Liver (tissue), 9 donors: ENCODE results near the gene ENTPD6. TPM values are rescaled to one million over a fixed set of nuclear protein-coding genes. Genes with fewer than 3 reads are reported as not detected.

ENCODE experiments used
- DNase-seq: peaks from one replicate; pipeline ENCODE4 v3.0.0-alpha.2; 2017; ENCODE audit warnings: low spot score
- H3K27ac ChIP-seq, 2 donors: one replicate each; pipeline ENCODE4 v1.7.0; 2013; ENCODE audit warnings: inconsistent platforms in 2 of 2, low read length in 2 of 2, control low read depth in 1 of 2, low read depth in 1 of 2, mild to moderate bottlenecking in 1 of 2
- H3K27me3 ChIP-seq, 4 donors: one replicate each; pipeline versions ENCODE4 v1.6.1 to v1.7.0; 2013; ENCODE audit warnings: low read length in 3 of 4, inconsistent platforms in 1 of 4, mild to moderate bottlenecking in 1 of 4, moderate library complexity in 1 of 4; ENCODE audit not compliant: control insufficient read depth in 4 of 4, insufficient read depth in 4 of 4
- H3K36me3 ChIP-seq, 4 donors: one replicate each; pipeline versions ENCODE4 v1.6.1 to v1.7.0; 2013; ENCODE audit warnings: low read length in 3 of 4, mild to moderate bottlenecking in 3 of 4, low read depth in 1 of 4, moderate library complexity in 1 of 4; ENCODE audit not compliant: control insufficient read depth in 4 of 4, insufficient read depth in 3 of 4
- H3K4me1 ChIP-seq, 4 donors: one replicate each; pipeline versions ENCODE4 v1.6.1 to v1.7.0; 2013; ENCODE audit warnings: low read length in 3 of 4, mild to moderate bottlenecking in 3 of 4, moderate library complexity in 1 of 4; ENCODE audit not compliant: control insufficient read depth in 4 of 4, insufficient read depth in 4 of 4
- H3K4me3 ChIP-seq, 3 donors: one replicate each; pipeline versions ENCODE4 v1.6.1 to v1.7.0; 2013; ENCODE audit warnings: low read length in 3 of 3, control low read depth in 1 of 3, low read depth in 1 of 3, mild to moderate bottlenecking in 1 of 3
- H3K9ac ChIP-seq, 2 donors: one replicate each; pipeline ENCODE4 v1.7.0; 2013; ENCODE audit warnings: low read length in 2 of 2, mild to moderate bottlenecking in 2 of 2, moderate library complexity in 2 of 2, control low read depth in 1 of 2, low read depth in 1 of 2
- H3K9me3 ChIP-seq, 4 donors: one replicate each; pipeline versions ENCODE4 v1.6.1 to v1.7.0; 2013; ENCODE audit warnings: low read length in 3 of 4; ENCODE audit not compliant: control insufficient read depth in 4 of 4
- ATF3 ChIP-seq: IDR thresholded peaks from 2 replicates; pipeline ENCODE4 v1.6.1; 2016; ENCODE audit warnings: antibody characterized with exemption
- CTCF ChIP-seq: fragments of 150-350 bp; IDR thresholded peaks from 2 replicates; pipeline ENCODE4 v1.5.1; 2017; ENCODE audit warnings: improper control_type of control experiment, low read depth, low read length; ENCODE audit not compliant: missing input control
- EGR1 ChIP-seq, 2 donors: IDR thresholded peaks; 2 replicates each; pipeline ENCODE4 v1.6.1; 2016 to 2018; ENCODE audit warnings: antibody characterized with exemption in 2 of 2, low read depth in 2 of 2
- FOXA1 ChIP-seq: IDR thresholded peaks from 2 replicates; pipeline ENCODE4 v1.6.1; 2016; ENCODE audit warnings: antibody characterized with exemption
- FOXA2 ChIP-seq: IDR thresholded peaks from 2 replicates; pipeline ENCODE4 v1.6.1; 2016; ENCODE audit warnings: antibody characterized with exemption
- GABPA ChIP-seq, 2 donors: IDR thresholded peaks in 1 of 2; conservative IDR thresholded peaks in 1 of 2; 2 replicates each; pipeline ENCODE4 v1.6.1; 2016; ENCODE audit warnings: antibody characterized with exemption in 2 of 2, mild to moderate bottlenecking in 1 of 2, moderate library complexity in 1 of 2
- HNF4A ChIP-seq, 2 donors: conservative IDR thresholded peaks; 2 replicates each; pipeline ENCODE4 v1.6.1; 2016; ENCODE audit warnings: antibody characterized with exemption in 2 of 2, mild to moderate bottlenecking in 2 of 2
- HNF4G ChIP-seq: IDR thresholded peaks from 2 replicates; pipeline ENCODE4 v1.6.1; 2016; ENCODE audit warnings: antibody characterized with exemption
- JUND ChIP-seq, 2 donors: IDR thresholded peaks; 2 replicates each; pipeline ENCODE4 v1.6.1; 2016; ENCODE audit warnings: antibody characterized with exemption in 2 of 2
- NR2F2 ChIP-seq: IDR thresholded peaks from 2 replicates; pipeline ENCODE4 v1.6.1; 2016; ENCODE audit warnings: antibody characterized with exemption
- RAD21 ChIP-seq, 2 donors: IDR thresholded peaks; 2 replicates each; pipeline ENCODE4 v1.6.1; 2016; ENCODE audit warnings: antibody characterized with exemption in 2 of 2, mild to moderate bottlenecking in 2 of 2
- REST ChIP-seq: IDR thresholded peaks from 2 replicates; pipeline ENCODE4 v1.6.1; 2016; ENCODE audit warnings: antibody characterized with exemption, mild to moderate bottlenecking
- RXRA ChIP-seq, 2 donors: IDR thresholded peaks; 2 replicates each; pipeline ENCODE4 v1.6.1; 2017 to 2018; ENCODE audit warnings: antibody characterized with exemption in 2 of 2, mild to moderate bottlenecking in 1 of 2
- SP1 ChIP-seq: IDR thresholded peaks from 2 replicates; pipeline ENCODE4 v1.6.1; 2018; ENCODE audit warnings: antibody characterized with exemption, mild to moderate bottlenecking
- TAF1 ChIP-seq: conservative IDR thresholded peaks from 2 replicates; pipeline ENCODE4 v1.6.1; 2016; ENCODE audit warnings: antibody characterized with exemption, mild to moderate bottlenecking
- YY1 ChIP-seq: IDR thresholded peaks from 2 replicates; pipeline ENCODE4 v1.6.1; 2016; ENCODE audit warnings: antibody characterized with exemption, mild to moderate bottlenecking
- ZBTB33 ChIP-seq: IDR thresholded peaks from 2 replicates; pipeline ENCODE4 v1.6.1; 2016; ENCODE audit warnings: antibody characterized with exemption
- WGBS: extraction: QIAGEN DNeasy Blood & Tissue Kit; methylation state at CpG from one replicate; pipeline ENCODE4 v1.1.7; 2013; 5-methylcytosine and 5-hydroxymethylcytosine counted together
- polyA plus RNA-seq, 2 donors: library from polyadenylated mRNA; stranded (reverse) in 1 of 2; unstranded in 1 of 2; fragments of 200-250 nt in 1 of 2; fragments of >200 nt in 1 of 2; fragmentation: Nextera tagmentation in 1 of 2; extraction: Ambion mirVana in 1 of 2; gene quantifications; one replicate each; pipeline versions ENCODE4 v1.2.1 to v1.2.3, GENCODE V29; 2013 to 2015
- total RNA-seq, 2 donors: library from RNA; depleted of rRNA; stranded (reverse); fragments of >200 nt; gene quantifications; one replicate each; pipeline ENCODE4 v1.2.3, GENCODE V29; 2014
- donor health status: healthy.
- donor health status: healthy.
- donor health status: healthy.
- donor health status: healthy.
- donor health status: healthy.

The ENTPD6 gene
- total and polyA plus RNA-seq, 4 donors, result 14.9 to 29.9 (median 24.4) TPM

GRCh38 chr20:25160467-25160866, 35.0 kb upstream of the ENTPD6 start:
- H3K4me3 ChIP-seq, result no peak overlapping the region
- H3K27me3 ChIP-seq, result no peaks in the 10 kb centered on the region
- 69% methylated on average over 3 of the region's 3 CpGs for WGBS
- H3K36me3 ChIP-seq, result no peaks in the 10 kb centered on the region
- DNase-seq, result no peak
- TF ChIP-seq ZBTB33 (no peak), NR2F2 (no peak), RAD21 (IDR thresholded peaks at IDR 0.05) (no peak), EGR1 (IDR thresholded peaks at IDR 0.05; ENCODE audit: low read depth in 2 of 2) (no peak), HNF4A (conservative IDR thresholded peaks at IDR 0.05) (no peak), TAF1 (no peak), FOXA2 (no peak), RXRA (IDR thresholded peaks at IDR 0.05) (no peak), GABPA (IDR thresholded peaks at IDR 0.05 in 1 of 2, conservative IDR thresholded peaks at IDR 0.05 in 1 of 2) (no peak), FOXA1 (no peak), CTCF (no peak), JUND (IDR thresholded peaks at IDR 0.05) (no peak), REST (no peak), SP1 (no peak), ATF3 (no peak), HNF4G (no peak)
- H3K9me3 ChIP-seq, result peaks cover 0 to 2% (median 0%) of the 10 kb centered on the region in 4 donors
- H3K4me1 ChIP-seq, result no peaks in the 10 kb centered on the region
- no peak overlapping the region for H3K9ac ChIP-seq
- no peak overlapping the region for H3K27ac ChIP-seq

- 60% methylated on average over 3 of the region's 3 CpGs for WGBS
- H3K4me3 ChIP-seq, result no peak overlapping the region
- H3K27ac ChIP-seq, result no peak overlapping the region
- no peaks in the 10 kb centered on the region for H3K4me1 ChIP-seq
- DNase-seq, result no peak
- H3K9me3 ChIP-seq, result peaks cover 0 to 2% (median 0%) of the 10 kb centered on the region in 4 donors
- TF ChIP-seq HNF4A (conservative IDR thresholded peaks at IDR 0.05) (no peak), HNF4G (no peak), ZBTB33 (no peak), EGR1 (IDR thresholded peaks at IDR 0.05; ENCODE audit: low read depth in 2 of 2) (no peak), CTCF (no peak), JUND (IDR thresholded peaks at IDR 0.05) (no peak), NR2F2 (no peak), FOXA1 (no peak), SP1 (no peak), ATF3 (no peak), YY1 (no peak), GABPA (IDR thresholded peaks at IDR 0.05 in 1 of 2, conservative IDR thresholded peaks at IDR 0.05 in 1 of 2) (no peak), TAF1 (no peak)
- H3K36me3 ChIP-seq, result no peaks in the 10 kb centered on the region
- H3K9ac ChIP-seq, result no peak overlapping the region
- no peaks in the 10 kb centered on the region for H3K27me3 ChIP-seq
Observed at GRCh38 chr20:25160897-25161296, 34.6 kb upstream of the ENTPD6 start.
